K562 (cell line): Measurements from ENCODE around the gene XPO6. TPM values are rescaled to one million over a fixed set of nuclear protein-coding genes. Genes with fewer than 3 reads are reported as not detected.

Experiments
- ATAC-seq: fragments of 200-7000 bp; cut with Tn5 transposase; 3 replicates; pipeline ENCODE4 v1.9.1; 2020; ENCODE audit warnings: moderate library complexity
- BruUV-seq: library from RNA; stranded (reverse); fragments of 400-500 nt; replicated peaks from 2 replicates; lab custom pipeline; 2021; lab: Mats Ljungman, UMichigan
- CTCF ChIA-PET: fragments of 300-600 bp; formaldehyde crosslinking; extraction: SDS; loops from one replicate; lab custom pipeline; 2021; ENCODE audit warnings: low intra/inter-chr PET ratio; lab: Yijun Ruan, JAX
- POLR2A ChIA-PET: fragments of 300-600, 350-650 bp; sonication (Branson Sonifier 250); formaldehyde crosslinking; extraction: SDS; loops from one replicate; lab custom pipeline; 2021; ENCODE audit warnings: antibody characterized with exemption, inconsistent platforms; lab: Yijun Ruan, JAX
- DNase-seq, 4 experiments: peaks; one replicate each; pipeline versions ENCODE4 v3.0.0 to v3.0.0-alpha.2; 2011 to 2018; ENCODE audit warnings: low spot score in 3 of 4, mixed read lengths in 3 of 4; ENCODE audit errors: extremely low read depth in 1 of 4
- FAIRE-seq: peaks from 2 replicates; lab custom pipeline; 2011; peaks lifted over from hg19 to GRCh38; lab: Jason Lieb, UNC
- H2AFZ ChIP-seq: 2 replicates; pipeline ENCODE4 v1.6.0; 2011; ENCODE audit warnings: low read depth, low read length, control low read depth, inconsistent platforms
- H3K27ac ChIP-seq: fragments of 200-600 bp; 3 replicates; pipeline ENCODE4 v1.8.0; 2011; ENCODE audit warnings: low read depth, mild to moderate bottlenecking, control low read depth, inconsistent platforms, low read length, moderate library complexity, mixed read lengths; ENCODE audit errors: extremely low read depth
- H3K27me3 ChIP-seq, 2 experiments: fragments of 300-600 bp in 1 of 2; 2 replicates in 1 of 2; 3 replicates in 1 of 2; pipeline versions ENCODE4 v1.6.0 to v1.8.0; 2011; ENCODE audit warnings: inconsistent platforms in 2 of 2, low read length in 2 of 2, mild to moderate bottlenecking in 1 of 2, mixed read lengths in 1 of 2, moderate library complexity in 1 of 2; ENCODE audit not compliant: control insufficient read depth in 2 of 2, insufficient read depth in 2 of 2
- H3K36me3 ChIP-seq: fragments of 300-600 bp; 3 replicates; pipeline ENCODE4 v1.8.0; 2011; ENCODE audit warnings: mild to moderate bottlenecking, low read length, inconsistent platforms; ENCODE audit not compliant: control insufficient read depth, insufficient read depth
- H3K4me1 ChIP-seq, 2 experiments: fragments of 200-600 bp in 1 of 2; replicated peaks in 1 of 2; 2 replicates in 1 of 2; 3 replicates in 1 of 2; pipeline versions ENCODE4 v1.5.1 to v1.8.0; 2011; ENCODE audit warnings: inconsistent platforms in 2 of 2, low read length in 2 of 2, mild to moderate bottlenecking in 1 of 2, mixed read lengths in 1 of 2, moderate library complexity in 1 of 2; ENCODE audit not compliant: control insufficient read depth in 2 of 2, insufficient read depth in 2 of 2
- H3K4me2 ChIP-seq: 2 replicates; pipeline ENCODE4 v1.6.1; 2011; ENCODE audit warnings: low read length, control low read depth, inconsistent platforms, mixed read lengths; ENCODE audit not compliant: insufficient read depth
- H3K4me3 ChIP-seq: fragments of 200-600 bp; sonication (generic), shearing (Covaris generic); 2 replicates; pipeline ENCODE4 v1.5.1; 2016; ENCODE audit warnings: control low read depth, inconsistent platforms
- H3K79me2 ChIP-seq: fragments of 200-600 bp; 3 replicates; pipeline ENCODE4 v1.8.0; 2011; ENCODE audit warnings: low read length, inconsistent platforms; ENCODE audit not compliant: control insufficient read depth, insufficient read depth
- H3K9ac ChIP-seq, 2 experiments: 2 replicates each; pipeline versions ENCODE4 v1.6.0 to v1.6.1; 2011; ENCODE audit warnings: low read depth in 2 of 2, low read length in 2 of 2, control low read depth in 1 of 2, inconsistent platforms in 1 of 2, mild to moderate bottlenecking in 1 of 2, mixed read lengths in 1 of 2; ENCODE audit not compliant: insufficient read depth in 1 of 2
- H3K9me1 ChIP-seq: one replicate; pipeline ENCODE4 v1.6.0; 2011; ENCODE audit warnings: inconsistent platforms, mild to moderate bottlenecking, low read length, moderate library complexity; ENCODE audit not compliant: control insufficient read depth, insufficient read depth
- H3K9me3 ChIP-seq: replicated peaks from 2 replicates; pipeline ENCODE4 v1.5.1; 2011; ENCODE audit warnings: low read depth, low read length, inconsistent platforms; ENCODE audit not compliant: control insufficient read depth, insufficient read depth
- H4K20me1 ChIP-seq: replicated peaks from 2 replicates; pipeline ENCODE4 v1.6.1; 2011; ENCODE audit warnings: low read length, inconsistent platforms, mixed read lengths; ENCODE audit not compliant: control insufficient read depth, insufficient read depth
- FUS ChIP-seq: fragments of 200-400 bp; formaldehyde crosslinking; optimal IDR thresholded peaks from 2 replicates; pipeline ENCODE3; 2017; ENCODE audit warnings: low read depth, low read length
- NONO ChIP-seq, 2 experiments: fragments of 200-400 bp in 1 of 2; fragments of 450-650 bp in 1 of 2; formaldehyde crosslinking in 1 of 2; IDR thresholded peaks; 2 replicates each; pipeline ENCODE4 v1.6.1; 2017; ENCODE audit warnings: low read depth in 2 of 2, mild to moderate bottlenecking in 2 of 2, moderate library complexity in 2 of 2, low read length in 1 of 2
- PCBP1 ChIP-seq: fragments of 200-400 bp; formaldehyde crosslinking; IDR thresholded peaks from 2 replicates; pipeline ENCODE4 v1.6.1; 2018; ENCODE audit warnings: mild to moderate bottlenecking, low read depth, low read length; ENCODE audit not compliant: poor library complexity, severe bottlenecking
- PCBP2 ChIP-seq: fragments of 200-400 bp; formaldehyde crosslinking; IDR thresholded peaks from 2 replicates; pipeline ENCODE4 v1.6.1; 2018; ENCODE audit warnings: low read length, low read depth, mild to moderate bottlenecking, moderate library complexity; ENCODE audit not compliant: poor library complexity, severe bottlenecking
- PHF8 ChIP-seq: fragments of 200-600 bp; sonication (generic); IDR thresholded peaks from 2 replicates; pipeline ENCODE4 v1.6.1; 2012; ENCODE audit warnings: mixed run types, mild to moderate bottlenecking, inconsistent platforms, low read length, moderate library complexity, borderline replicate concordance
- RAD21 ChIP-seq, 2 experiments: fragments of 250-450 bp in 1 of 2; fragments of 450-650 bp in 1 of 2; sonication (Bioruptor Pico) in 1 of 2; formaldehyde crosslinking in 1 of 2; IDR thresholded peaks in 1 of 2; conservative IDR thresholded peaks in 1 of 2; 2 replicates each; pipeline versions ENCODE4 v1.4.0 to v1.8.0; 2020 to 2022; ENCODE audit warnings: mild to moderate bottlenecking in 2 of 2, moderate library complexity in 1 of 2
- REST ChIP-seq, 2 experiments: fragments of 450-650 bp; formaldehyde crosslinking in 1 of 2; IDR thresholded peaks; 2 replicates each; pipeline versions ENCODE4 v1.4.0 to v1.6.1; 2014 to 2020; ENCODE audit warnings: mild to moderate bottlenecking in 2 of 2, borderline replicate concordance in 1 of 2, low read depth in 1 of 2
- TCF15 ChIP-seq: fragments of 250-450 bp; sonication (Bioruptor Pico); IDR thresholded peaks from 2 replicates; pipeline ENCODE4 v1.8.0; 2022; ENCODE audit warnings: moderate library complexity, mild to moderate bottlenecking, inconsistent platforms
- ZNF57 ChIP-seq: fragments of 450-650 bp; formaldehyde crosslinking; IDR thresholded peaks from 2 replicates; pipeline ENCODE4 v1.4.0; 2020; ENCODE audit warnings: mild to moderate bottlenecking, moderate library complexity
- WGBS: fragments of 100-300 bp; shearing (Covaris generic); methylation state at CpG from one replicate; pipeline ENCODE4 v1.1.6; 2016; ENCODE audit warnings: low coverage, mixed read lengths; ENCODE audit not compliant: insufficient coverage; ENCODE audit errors: missing lambda C conversion rate; 5-methylcytosine and 5-hydroxymethylcytosine counted together
- in situ Hi-C: fragments of 300-500 bp; cut with MboI; formaldehyde crosslinking; loops from 4 replicates; pipeline ENCODE4 v1.15.0; 2018; ENCODE audit warnings: inconsistent platforms, mixed read lengths
- intact Hi-C: fragments of 100-400 bp; cut with micrococcal nuclease; formaldehyde crosslinking; loops from 2 replicates; pipeline ENCODE4 v1.14.2; 2022
- polyA plus RNA-seq, 8 experiments: library from polyadenylated mRNA; depleted of rRNA in 4 of 8; stranded (reverse) in 5 of 8; unstranded in 3 of 8; fragments of >200 nt; fragmentation: Nextera tagmentation in 2 of 8; fragmentation: Illumina TruSeq in 1 of 8; extraction: Ambion mirVana in 2 of 8; extraction: Trizol in 1 of 8; gene quantifications; 2 replicates each; pipeline versions ENCODE4 v1.2.1 to v1.2.3, GENCODE V29; 2011 to 2014; ENCODE audit warnings: inconsistent platforms in 1 of 8, missing spikeins in 1 of 8
- total RNA-seq, 7 experiments: library from RNA; depleted of rRNA in 6 of 7; stranded (reverse); fragments of >200 nt in 6 of 7; fragmentation: Illumina TruSeq in 2 of 7; extraction: Trizol in 2 of 7; gene quantifications; 2 replicates each; pipeline versions ENCODE4 v1.2.1 to v1.2.3, GENCODE V29; 2011 to 2021; ENCODE audit warnings: low replicate concordance in 1 of 7
- TF ChIP-seq, protein P1 (sequence below), 3 experiments: IDR thresholded peaks in 2 of 3; conservative IDR thresholded peaks in 1 of 3; 2 replicates each; pipeline ENCODE4 v1.5.1; 2011 to 2012; ENCODE audit warnings: low read length in 3 of 3, mild to moderate bottlenecking in 3 of 3, control low read depth in 2 of 3, improper control_type of control experiment in 1 of 3, inconsistent platforms in 1 of 3, low read depth in 1 of 3, mixed read lengths in 1 of 3, moderate library complexity in 1 of 3; ENCODE audit not compliant: insufficient read depth in 2 of 3

Gene XPO6
- total and polyA plus RNA-seq, 9 of the 15 experiments (the other 6 are each of a cell fraction or from before 2014, with no cell fraction given), result 11.2 to 196 (median 119) TPM

DNA sequence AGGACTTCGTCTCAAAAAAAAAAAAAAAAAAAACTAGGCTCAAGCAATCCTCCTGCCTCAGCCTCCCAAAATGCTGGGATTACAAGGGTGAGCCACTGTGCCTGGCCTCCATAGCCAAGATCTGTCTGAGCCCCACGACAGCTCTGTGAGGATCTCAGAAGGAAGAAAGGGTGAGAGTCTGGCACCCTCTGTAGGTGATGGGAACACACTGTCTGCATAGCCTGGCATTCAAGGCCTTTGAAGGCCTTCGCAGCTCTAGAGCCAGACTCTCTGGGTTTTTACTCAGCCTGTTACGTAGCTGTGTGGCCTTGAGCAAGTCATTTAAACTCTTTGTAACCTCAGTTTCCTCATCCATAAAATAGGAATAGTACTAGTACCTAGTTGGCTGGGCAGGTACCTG is 6.3 kb upstream of the XPO6 start:
- in situ Hi-C loops (no loop called here), intact Hi-C loops (loop anchor here (10.0 kb wide), 1 partner anchor 53 kb away; no protein-coding TSS in a partner anchor)
- Histone ChIP-seq H3K9me3 (no peaks in the 10 kb centered on the region), H3K27me3 (no peaks in the 10 kb centered on the region), H3K9me1 (no peaks in the 10 kb centered on the region), H3K4me3 (no peak overlapping the region), H3K4me1 (peaks cover 0 to 4% of the 10 kb centered on the region in 2 experiments; a peak in 2 of 5 replicates), H3K9ac (no peak overlapping the region), H2AFZ (no peak overlapping the region), H3K27ac (no peak overlapping the region), H3K4me2 (no peak overlapping the region), H3K36me3 (no peaks in the 10 kb centered on the region), H3K79me2 (no peaks in the 10 kb centered on the region), H4K20me1 (no peaks in the 10 kb centered on the region)
- TF ChIP-seq RAD21 (CRISPR knock-in tag; conservative IDR thresholded peaks at IDR 0.05 in 1 of 2, IDR thresholded peaks at IDR 0.05 in 1 of 2) (peak in 1 of 2 experiments; percentile 67; a peak in 2 of 4 replicates), PCBP1 (no peak), PCBP2 (no peak), PHF8 (no peak), NONO (IDR thresholded peaks at IDR 0.05; ENCODE audit: low read depth in 2 of 2, low read length in 1 of 2) (no peak), TCF15 (CRISPR knock-in tag) (no peak), REST (IDR thresholded peaks at IDR 0.05; ENCODE audit: borderline replicate concordance) (peak; percentile 19; the same call in 1 of the 2 replicates), REST (CRISPR knock-in tag; IDR thresholded peaks at IDR 0.05; ENCODE audit: low read depth) (no peak), FUS (no peak), ZNF57 (CRISPR knock-in tag) (no peak)
- TF ChIP-seq, protein P1, sequence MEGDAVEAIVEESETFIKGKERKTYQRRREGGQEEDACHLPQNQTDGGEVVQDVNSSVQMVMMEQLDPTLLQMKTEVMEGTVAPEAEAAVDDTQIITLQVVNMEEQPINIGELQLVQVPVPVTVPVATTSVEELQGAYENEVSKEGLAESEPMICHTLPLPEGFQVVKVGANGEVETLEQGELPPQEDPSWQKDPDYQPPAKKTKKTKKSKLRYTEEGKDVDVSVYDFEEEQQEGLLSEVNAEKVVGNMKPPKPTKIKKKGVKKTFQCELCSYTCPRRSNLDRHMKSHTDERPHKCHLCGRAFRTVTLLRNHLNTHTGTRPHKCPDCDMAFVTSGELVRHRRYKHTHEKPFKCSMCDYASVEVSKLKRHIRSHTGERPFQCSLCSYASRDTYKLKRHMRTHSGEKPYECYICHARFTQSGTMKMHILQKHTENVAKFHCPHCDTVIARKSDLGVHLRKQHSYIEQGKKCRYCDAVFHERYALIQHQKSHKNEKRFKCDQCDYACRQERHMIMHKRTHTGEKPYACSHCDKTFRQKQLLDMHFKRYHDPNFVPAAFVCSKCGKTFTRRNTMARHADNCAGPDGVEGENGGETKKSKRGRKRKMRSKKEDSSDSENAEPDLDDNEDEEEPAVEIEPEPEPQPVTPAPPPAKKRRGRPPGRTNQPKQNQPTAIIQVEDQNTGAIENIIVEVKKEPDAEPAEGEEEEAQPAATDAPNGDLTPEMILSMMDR (IDR thresholded peaks at IDR 0.05 in 2 of 3, conservative IDR thresholded peaks at IDR 0.05 in 1 of 3; ENCODE audit: insufficient read depth in 2 of 3, low read depth in 1 of 3, low read length in 3 of 3), result peak; percentile 54 to 62 (median 55)
- ChIA-PET CTCF (no interaction called here), POLR2A (interaction anchor here (0.5 kb wide), 1 partner anchor 30 kb away, joined by 3 read pairs; no protein-coding TSS in a partner anchor)
- DNase-seq, result peak in 3 of 4 experiments; percentile 25 to 49 (median 31)
- BruUV-seq, result no TSS peak
- WGBS, result 55% methylated on average over 3 of the region's 4 CpGs
- peak; percentile 89 for ATAC-seq
- FAIRE-seq, result no peak
